Eye (tissue), 1 donor: ENCODE data around the gene SERPINB13.
"Not testable (repeated sequence)": the region's sequence is repeated elsewhere in the genome, so short reads cannot be mapped to it uniquely, and the experiment has no call there.

Source experiments
- DNase-seq: peaks from one replicate; pipeline ENCODE4 v3.0.0-alpha.2; 2015

Gene SERPINB13

DNA sequence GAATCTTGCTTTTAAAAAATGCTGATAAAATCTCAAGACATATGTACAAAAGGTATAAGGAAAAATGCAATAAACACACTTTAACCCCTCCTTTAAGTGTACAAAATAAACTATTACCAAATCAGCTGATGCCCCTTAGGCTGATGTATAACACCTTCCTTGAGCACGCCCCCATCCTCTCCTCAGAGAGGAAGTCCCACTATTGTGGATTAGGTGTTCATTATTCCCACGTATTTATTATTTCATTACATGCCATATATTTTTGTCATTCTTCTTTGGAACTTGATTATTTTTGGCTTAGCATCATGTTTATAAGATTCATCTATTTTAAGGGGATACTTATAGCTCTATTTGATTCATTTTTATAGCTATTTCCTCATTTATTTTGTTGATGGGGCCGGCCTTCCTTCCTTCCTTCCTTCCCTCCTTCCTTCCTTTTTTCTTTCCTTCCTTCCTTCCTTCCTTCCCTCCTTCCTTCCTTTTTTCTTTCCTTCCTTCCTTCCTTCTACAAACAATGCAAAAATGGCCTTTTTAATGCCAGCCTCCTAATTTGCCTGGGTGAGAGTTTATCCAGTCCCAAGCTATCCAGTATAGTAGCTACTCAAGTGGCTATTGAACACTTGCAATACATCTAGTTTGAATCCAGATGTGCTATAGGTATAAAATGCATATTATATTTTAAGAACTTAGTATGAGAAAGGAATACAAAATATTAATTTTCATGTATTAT, 4.0 kb downstream of the SERPINB13 start:
- DNase-seq: no peak

DNA sequence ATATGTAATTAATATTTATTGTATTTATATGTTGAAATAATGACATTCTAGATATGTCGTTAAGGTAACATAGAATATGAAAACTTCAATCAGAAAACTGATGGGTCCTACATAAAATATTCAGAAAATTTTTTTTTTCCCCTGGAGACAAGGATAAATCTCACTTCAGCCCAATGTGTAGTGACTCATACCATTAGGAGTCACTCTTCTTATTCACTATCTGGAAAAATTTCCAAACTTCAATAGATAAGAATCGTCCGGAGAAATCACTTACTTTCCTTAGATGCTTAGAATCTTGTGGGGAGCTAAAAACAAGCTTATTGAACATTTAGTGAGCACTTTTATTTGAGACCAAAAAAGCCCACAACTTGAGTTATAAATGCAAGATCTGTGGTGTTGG, 4.6 kb downstream of the SERPINB13 start:
- DNase-seq: no peak

DNA sequence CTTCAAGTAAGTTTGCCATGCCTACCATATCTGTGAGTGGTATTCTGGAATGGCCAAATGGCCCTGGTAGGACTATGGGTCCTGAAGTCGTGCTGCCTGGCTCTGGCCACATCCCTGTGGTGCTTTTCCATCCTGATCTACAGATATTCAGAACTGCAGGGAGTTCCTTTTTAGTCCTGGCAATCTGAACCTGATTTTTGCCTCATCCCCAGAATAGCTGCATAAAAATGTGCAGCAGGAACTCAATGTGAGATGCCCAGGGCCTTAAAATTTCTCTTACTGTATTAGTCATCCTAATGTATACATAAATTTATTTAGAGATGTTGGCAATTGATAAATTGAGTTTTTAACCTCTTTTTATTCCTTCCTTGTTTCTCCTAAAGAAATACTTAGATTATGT, 5.3 kb downstream of the SERPINB13 start:
- DNase-seq: no peak

DNA sequence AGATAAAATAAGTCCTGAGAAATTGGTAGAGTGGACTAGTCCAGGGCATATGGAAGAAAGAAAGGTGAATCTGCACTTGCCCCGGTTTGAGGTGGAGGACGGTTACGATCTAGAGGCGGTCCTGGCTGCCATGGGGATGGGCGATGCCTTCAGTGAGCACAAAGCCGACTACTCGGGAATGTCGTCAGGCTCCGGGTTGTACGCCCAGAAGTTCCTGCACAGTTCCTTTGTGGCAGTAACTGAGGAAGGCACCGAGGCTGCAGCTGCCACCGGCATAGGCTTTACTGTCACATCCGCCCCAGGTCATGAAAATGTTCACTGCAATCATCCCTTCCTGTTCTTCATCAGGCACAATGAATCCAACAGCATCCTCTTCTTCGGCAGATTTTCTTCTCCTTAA, 9.8 kb downstream of the SERPINB13 start:
- DNase-seq: no peak

DNA sequence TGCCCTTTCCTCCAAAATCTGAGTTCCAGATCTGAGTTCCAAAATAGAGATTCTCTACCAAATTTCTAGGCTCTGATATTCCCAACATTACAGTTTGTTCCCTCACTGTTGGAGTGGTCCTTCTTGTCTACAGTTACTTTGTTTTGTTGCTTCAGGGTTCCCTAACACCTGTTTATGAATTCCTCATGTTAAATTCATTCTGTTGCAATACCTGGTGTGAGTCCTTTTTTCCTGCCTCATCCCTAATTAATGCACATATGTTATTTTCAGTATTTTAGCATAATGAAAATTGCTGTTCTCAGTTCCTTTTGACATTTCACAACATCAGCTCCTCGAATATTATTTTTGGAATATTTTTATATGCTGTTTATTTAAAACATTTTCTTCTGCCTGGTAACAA, 16.2 kb downstream of the SERPINB13 start:
- DNase-seq: no peak

DNA sequence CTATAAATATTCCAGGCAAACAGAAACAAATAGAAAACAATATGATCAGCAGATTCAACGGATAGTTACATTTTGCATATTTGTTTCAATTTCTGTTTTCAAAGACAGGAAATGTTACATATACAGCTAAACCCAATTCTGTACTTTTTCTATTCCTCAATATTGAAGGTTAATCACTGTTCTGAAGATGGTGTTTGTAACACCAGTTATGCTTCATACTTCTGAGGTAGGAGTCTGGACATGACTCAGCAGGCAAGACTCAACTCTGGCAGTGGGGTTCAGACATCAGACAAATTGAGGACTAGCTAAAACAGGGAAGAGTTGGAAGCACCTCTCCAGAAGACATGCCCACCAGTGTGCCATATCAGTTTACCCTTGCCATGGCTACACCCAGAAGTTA, 16.6 kb downstream of the SERPINB13 start:
- DNase-seq: no peak

DNA sequence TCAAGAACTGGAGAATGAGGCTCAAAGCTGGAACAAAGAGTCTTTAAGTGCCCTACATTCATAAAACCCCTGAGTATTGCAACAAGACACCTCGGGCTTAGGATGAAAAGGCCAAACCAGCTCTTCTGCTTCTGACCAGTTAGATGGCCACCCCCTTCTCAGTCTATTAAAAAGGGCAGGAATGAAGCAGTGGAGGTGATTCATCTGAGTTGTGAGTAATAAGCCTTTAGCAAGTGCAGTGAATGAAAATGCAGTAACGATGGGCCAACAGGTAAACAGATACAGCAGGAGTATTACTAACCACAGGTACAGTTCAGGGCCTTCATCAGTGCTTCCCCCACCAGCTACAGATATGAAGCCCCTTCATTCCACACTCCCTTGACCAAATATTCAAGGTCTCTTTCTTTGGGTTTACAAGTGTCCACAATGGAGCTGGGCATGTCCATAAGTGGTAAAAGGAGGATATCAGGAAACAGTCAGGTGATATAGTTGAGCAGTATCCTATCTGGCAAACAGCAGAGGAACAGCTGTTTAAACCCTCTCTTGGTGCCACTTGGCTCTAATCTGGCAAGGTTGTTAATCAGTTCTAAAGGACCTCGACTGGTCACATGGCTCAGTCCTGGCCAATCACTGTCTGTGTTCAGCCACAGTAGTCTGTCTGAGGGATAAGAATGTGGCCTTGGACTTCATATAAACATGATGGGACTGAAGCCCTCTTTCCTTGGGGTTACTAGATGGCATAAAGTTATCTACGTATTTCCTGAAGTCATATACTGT, 17.8 kb downstream of the SERPINB13 start:
- DNase-seq: no peak

DNA sequence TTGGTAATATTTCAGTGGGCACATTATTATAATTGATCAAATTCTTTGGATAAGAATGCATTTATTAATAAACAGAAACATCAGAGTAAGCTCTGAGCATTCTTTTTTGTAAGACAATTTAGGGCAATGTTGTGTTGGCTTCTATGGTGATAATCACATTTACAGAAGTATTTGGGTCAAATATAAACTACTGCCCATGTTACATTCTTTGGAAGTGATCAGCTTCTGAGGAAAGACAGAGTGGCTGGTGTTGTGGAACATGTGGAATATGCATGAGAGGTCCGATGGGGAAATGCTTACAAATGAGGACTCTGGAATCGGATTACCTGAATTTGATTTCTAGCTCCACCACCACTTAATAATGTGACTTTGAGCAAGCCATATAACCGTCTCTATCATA, 19.4 kb downstream of the SERPINB13 start:
- DNase-seq: no peak

DNA sequence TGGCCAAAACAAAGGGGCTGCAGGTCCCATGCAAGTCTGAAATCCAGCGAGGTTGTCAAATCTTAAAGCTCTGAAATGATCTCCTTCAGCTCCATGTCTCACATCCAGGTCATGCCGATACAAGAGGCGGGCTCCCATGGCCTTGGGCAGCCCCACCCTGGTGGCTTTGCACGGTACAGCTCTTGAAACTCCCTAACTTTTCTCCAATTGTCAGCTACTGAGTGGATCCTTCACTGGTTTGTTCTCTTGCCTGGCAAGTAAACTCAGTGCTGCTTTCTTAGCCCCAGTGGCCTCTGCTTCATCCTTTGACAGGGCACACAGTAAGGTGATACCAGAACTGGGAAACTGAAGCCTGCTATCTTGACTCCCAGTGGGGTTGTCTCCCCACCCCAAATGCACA, 26.3 kb downstream of the SERPINB13 start:
- DNase-seq: no peak

DNA sequence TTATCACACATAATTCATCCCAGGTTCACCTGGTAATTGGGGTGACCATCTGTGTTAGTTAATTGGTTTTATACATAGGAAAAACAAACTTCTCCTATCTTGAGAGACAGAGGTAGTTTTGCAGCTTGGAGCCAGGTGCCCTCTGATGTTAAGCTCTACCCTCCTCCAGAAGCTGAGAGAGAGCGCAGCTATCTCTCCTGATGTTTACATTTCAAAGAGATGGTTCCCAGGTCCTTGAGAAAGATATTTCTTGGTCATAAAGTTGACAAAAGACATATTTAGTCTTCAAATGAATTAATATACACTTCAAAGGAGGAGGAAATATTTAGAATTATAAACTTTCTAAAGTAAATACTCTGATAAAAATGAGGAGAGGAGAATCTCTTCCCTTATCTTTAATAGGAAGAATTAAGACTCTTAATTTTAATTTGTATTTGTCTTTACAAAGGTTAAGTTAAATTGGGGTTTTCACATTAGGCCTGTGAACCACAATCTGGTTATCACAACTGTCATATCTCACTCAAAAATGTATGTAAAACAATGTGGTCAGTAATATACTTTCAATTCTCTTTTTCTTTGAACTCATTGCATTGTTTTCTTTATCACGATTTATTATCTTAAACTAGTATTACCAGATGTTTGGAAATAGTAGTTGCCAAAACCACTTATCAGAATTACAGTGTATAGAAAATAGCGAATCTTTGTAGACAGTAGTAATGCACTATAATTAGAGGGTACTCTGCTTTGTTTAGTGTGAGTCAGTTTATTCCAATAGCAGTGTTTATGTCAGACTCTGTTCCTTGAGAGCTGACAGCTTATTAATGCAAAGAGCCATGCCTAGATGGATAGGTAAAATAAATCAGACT, 30.1 kb downstream of the SERPINB13 start:
- DNase-seq: no peak

DNA sequence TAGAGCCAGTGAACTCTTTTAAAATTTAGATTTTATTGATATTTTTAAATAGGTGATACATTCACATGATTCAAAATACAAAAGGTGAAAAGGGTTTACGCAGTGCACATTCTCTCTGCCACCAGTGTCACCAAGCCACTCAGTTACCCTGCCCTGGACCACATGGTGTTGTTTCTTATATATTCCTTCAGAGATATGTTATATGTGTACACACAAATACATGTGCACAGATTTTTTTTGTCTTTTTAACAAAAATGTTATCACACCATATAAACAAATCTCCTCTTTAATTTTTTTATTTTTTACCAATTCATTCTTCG, 30.7 kb downstream of the SERPINB13 start:
- DNase-seq: no peak

DNA sequence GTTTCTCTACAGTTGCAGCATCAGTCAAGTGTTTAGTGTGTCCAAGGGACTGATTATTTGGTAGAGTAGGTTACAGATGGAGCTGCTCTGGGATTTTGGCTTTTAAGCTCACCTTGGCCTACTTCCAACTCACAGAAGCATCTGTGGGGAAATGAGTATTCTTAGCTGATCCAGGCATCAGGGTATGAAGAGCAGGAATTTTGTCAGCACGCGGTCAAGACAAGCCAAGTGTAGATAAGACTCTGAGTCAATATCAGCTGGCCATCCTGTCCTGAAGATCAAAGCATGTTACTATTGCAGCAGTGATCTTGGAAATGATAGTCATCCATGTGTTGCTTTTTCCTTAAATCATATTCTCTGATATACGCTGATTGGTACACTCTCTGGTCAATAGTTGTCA, 32.5 kb downstream of the SERPINB13 start:
- no peak for DNase-seq

DNA sequence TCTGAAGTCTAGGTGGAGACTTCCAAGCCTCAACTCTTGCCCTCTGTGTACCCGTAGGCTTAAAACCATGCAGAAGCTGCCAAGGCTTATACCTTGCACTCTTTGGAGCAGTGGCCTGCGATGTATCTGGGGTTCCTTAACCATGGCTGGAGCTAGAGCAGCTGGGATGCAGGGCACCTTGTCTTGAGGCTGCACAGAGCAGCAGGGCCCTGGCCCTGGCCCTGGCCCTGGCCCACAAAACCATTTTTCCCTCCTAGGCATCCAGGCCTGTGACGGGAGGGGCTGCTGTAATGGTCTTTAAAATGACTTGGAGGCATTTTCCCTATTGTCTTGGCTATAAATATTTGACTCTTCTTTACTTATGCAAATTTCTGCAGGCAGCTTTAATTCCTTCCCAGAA, 37.7 kb downstream of the SERPINB13 start:
- no peak for DNase-seq

DNA sequence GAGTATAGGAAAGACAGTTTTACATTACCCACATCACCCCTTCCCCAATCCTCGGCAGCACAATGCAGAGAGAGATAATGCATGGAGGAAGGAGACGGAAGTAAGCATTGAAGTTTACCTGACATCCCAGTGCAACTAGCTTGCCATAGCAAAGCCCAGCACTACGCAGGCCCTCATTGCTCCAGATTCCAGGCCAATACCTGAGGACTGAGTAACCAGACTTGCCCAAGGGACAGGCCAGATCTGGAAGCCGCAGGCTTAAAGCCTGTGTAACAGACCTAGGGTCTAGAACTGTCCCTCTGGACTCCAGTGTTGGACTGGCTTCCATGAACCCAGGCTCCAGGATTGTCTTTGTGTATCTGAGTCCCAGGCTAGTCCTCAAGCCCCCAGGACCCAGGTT, 39.3 kb downstream of the SERPINB13 start:
- DNase-seq: no peak

DNA sequence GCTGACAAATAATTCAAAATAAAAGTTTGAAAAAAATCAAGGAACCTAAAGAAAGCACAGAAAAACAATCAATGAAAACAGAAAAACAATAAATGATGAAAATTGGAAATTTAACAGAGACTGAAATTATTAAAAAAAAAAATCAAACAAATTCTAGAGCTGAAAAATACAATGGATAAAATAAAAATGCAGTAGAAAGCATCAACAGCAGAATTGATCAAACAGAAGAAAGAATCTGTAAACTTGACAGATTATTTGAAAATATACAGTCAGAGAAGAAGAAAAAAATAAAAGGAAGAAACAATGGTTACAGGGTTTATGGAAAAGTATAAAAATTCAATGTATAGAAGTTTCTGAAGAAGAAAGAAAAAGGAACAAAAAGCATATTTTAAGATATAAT, 40.7 kb downstream of the SERPINB13 start:
- DNase-seq: no peak

DNA sequence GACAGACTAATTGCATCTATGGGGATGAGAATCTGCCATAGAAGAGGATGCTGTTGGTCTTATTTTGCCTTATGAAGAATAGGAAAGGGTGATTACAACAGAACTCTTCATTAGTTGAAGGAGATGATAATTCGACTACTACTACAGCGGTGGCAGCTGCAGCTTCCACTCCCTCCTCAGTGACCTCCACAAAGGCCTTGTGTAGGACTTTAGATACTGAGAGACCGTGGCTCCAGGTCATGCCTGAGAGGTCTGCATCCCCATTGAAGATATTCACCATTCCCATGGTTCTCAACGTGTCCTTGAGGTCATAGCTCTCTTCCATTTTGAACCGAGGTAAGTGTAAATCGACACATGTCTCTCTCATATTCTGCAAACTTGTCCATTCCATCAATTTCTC, 50.6 kb downstream of the SERPINB13 start:
- DNase-seq: no peak

DNA sequence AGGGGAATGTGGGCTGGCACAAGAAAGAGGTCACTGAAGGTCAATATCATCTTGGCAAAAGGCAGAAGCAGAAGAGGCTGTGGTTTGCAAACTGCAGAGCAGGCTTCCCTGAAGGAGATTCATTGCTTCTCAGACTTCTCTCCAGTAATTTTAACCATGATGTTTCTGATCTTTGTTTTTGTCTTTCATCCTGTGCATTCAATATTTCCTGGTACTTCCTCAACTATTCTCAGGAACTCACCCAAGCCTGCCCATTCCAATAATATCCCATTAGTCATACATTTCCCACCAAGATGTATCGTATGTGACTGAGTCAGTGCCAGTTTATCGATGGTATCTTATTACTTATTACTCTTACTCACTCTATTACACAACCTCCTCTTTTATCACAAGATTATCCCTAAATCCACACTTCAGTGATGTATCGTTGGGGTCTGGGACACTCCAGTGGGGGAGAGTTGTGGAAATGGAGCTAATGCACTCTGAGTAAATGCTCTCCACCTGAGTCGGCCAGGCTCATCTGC, 54.1 kb downstream of the SERPINB13 start:
- DNase-seq: not testable (repeated sequence)

DNA sequence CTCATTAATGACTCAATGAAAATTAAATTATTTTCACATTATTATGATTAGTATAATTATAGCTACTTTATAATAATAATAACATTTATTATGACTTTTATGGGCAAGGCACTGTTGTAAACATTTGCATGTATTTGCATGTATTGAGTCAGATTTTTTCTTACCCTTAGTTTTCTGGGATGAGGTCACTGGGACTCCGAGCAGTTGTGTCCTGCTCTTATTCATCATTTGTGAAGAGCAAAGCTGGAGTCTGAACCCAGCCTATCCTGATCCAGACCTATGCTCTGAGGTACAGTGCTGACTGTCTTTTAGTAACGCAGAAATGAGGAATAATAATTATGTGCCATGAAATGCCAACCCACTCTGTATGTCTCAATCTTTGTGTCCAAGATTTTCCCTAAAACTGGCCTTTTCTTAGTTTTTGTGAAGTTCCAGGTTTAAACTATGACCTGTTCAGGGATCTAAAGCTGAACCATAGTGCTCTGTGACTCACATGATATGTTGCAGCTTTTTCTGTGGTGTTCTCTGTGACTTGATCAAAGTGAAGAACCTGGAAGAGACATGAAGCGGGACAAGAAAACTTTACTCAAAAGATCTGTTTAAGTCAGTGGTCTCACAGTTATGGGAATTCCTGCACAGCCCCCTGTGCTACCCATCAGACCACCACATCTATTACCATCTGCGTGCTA, 55.7 kb downstream of the SERPINB13 start:
- not testable (repeated sequence) for DNase-seq

DNA sequence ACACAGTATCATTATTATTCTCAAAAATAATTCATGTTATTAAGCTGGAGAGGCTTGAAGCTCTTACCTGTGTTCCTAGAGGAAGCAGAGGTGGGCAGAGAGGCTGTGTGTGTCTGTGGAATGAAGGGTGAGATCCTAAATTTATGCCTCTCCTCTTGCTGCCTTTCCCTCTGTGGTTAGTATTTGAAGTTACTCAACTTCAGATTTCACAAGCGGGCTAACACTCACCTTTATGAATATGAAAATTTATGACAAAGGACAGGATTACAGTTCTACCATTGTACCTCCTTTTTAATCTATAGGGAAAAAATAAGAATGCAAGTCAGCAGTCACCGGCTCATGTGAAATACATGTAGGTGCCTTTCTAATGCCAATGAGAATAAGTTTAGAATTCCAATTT, 57.0 kb downstream of the SERPINB13 start, which contains the start of gene SERPINB4:
SERPINB4 (minus strand) TSS at position 115 of the 400 bp plus-strand sequence. CDS start 679 bp downstream, outside the sequence.
- DNase-seq: not testable (repeated sequence)

DNA sequence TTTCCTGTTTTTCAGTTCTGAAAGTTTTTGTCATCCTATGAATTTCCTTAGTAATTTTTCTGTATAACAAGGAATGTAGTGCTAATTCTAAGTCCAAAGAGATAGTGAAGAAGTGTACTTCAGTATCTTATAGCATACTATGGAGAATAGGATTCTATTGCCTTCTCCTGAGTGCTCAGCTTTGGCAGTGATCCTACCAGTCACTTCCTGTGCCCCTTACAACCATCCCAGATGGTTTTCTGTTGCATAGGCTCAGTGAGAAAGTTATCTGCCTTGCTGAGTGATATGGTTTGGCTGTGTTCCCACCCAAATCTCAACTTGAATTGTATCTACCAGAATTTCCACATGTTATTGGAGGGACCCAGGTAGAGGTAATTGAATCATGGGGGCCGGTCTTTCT, 57.6 kb downstream of the SERPINB13 start:
- not testable (repeated sequence) for DNase-seq

DNA sequence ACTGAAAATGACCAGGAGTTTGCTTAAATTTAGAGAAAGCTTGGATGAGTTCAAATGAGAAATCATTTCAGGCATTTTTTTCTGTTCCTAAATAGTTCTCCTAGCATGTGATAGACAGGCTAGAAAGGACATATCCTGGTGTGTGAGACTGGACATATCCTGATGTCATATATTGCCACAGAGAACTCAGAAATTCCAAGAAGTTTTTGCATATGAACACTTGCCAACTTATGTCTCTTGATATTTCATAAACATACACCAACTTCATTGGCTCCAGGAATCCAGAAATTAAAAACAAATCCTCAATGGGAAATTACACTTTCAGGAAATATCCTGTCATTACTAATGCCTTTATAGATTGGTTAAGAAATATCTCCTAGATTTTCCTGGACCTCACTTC, 59.8 kb downstream of the SERPINB13 start:
- DNase-seq: no peak

DNA sequence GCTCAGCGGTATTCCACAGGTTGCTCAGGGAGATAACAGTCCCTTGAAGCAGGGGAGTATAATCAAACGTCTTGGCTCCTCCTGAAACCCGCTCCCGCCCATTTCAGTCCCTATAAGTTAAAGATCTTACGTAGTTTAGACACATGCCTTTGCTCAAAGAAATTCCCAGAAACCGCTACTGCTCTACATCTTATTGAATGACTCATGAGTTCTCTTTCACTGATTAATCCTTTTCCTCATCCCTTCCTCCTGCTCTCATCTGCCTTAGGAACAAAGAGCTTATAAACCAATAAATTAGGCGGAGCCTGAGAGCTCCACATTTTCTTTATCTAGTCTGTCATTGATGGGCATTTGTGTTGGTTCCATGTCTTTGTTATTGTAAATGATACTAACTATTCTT, 61.1 kb downstream of the SERPINB13 start:
- DNase-seq: no peak
